Type B pancreatic cell (in vitro differentiated cells): Measurements from ENCODE around the gene AOPEP. TPM values are rescaled to one million over a fixed set of nuclear protein-coding genes. Genes with fewer than 3 reads are reported as not detected.

ENCODE experiments used
- DNase-seq: peaks from one replicate; pipeline ENCODE4 v3.0.0; 2021; ENCODE audit warnings: mixed read lengths; ENCODE audit not compliant: unreplicated experiment; ENCODE audit errors: extremely low spot score
- H3K27ac Mint-ChIP-seq: 2 replicates; pipeline ENCODE4 v1.8.0; 2021; ENCODE audit warnings: mild to moderate bottlenecking, mixed read lengths
- H3K27me3 Mint-ChIP-seq: 2 replicates; pipeline ENCODE4 v1.8.0; 2021; ENCODE audit warnings: mixed read lengths
- H3K36me3 Mint-ChIP-seq: 2 replicates; pipeline ENCODE4 v1.8.0; 2021; ENCODE audit warnings: mixed read lengths
- H3K4me1 Mint-ChIP-seq: one replicate; pipeline ENCODE4 v1.8.0; 2021; ENCODE audit warnings: mixed read lengths; ENCODE audit not compliant: unreplicated experiment
- H3K4me3 Mint-ChIP-seq: 2 replicates; pipeline ENCODE4 v1.8.0; 2021; ENCODE audit warnings: mild to moderate bottlenecking, mixed read lengths
- H3K9me3 Mint-ChIP-seq: 2 replicates; pipeline ENCODE4 v1.8.0; 2021; ENCODE audit warnings: mixed read lengths
- CTCF ChIP-seq: fragments of 200-600 bp; sonication (generic); conservative IDR thresholded peaks from 2 replicates; pipeline ENCODE4 v1.5.0; 2021; ENCODE audit warnings: antibody characterized with exemption, mild to moderate bottlenecking
- total RNA-seq: library from RNA; stranded (reverse); gene quantifications from 2 replicates; pipeline ENCODE4 v1.2.1, GENCODE V29; 2021; ENCODE audit warnings: low replicate concordance

AOPEP gene
- total RNA-seq, 1 donor from 2014 or later, result 89.3 TPM

GRCh38 chr9:94772144-94772543, 45.6 kb downstream of the AOPEP start:
- H3K27me3 Mint-ChIP-seq, result no peaks in the 10 kb centered on the region
- DNase-seq, result no peak
- peaks cover 11% of the 10 kb centered on the region for H3K4me1 Mint-ChIP-seq
- no peak for TF ChIP-seq CTCF
- H3K9me3 Mint-ChIP-seq, result peaks cover 4% of the 10 kb centered on the region
- no peak overlapping the region for H3K4me3 Mint-ChIP-seq
- H3K27ac Mint-ChIP-seq, result peak overlapping the region; percentile 40
- H3K36me3 Mint-ChIP-seq, result peaks cover 23% of the 10 kb centered on the region

- Mint-ChIP-seq H3K4me1 (peaks cover 9% of the 10 kb centered on the region), H3K9me3 (peaks cover 4% of the 10 kb centered on the region), H3K27ac (peak overlapping the region; percentile 40), H3K4me3 (no peak overlapping the region), H3K27me3 (no peaks in the 10 kb centered on the region), H3K36me3 (peaks cover 17% of the 10 kb centered on the region)
- TF ChIP-seq CTCF, result no peak
- DNase-seq, result no peak
Measured at GRCh38 chr9:94772639-94773303, 46.3 kb downstream of the AOPEP start.

GRCh38 chr9:94773655-94774054, 47.2 kb downstream of the AOPEP start:
- no peaks in the 10 kb centered on the region for H3K27me3 Mint-ChIP-seq

GRCh38 chr9:94778013-94778412, 51.5 kb downstream of the AOPEP start:
- Mint-ChIP-seq H3K36me3 (peaks cover 14% of the 10 kb centered on the region), H3K4me1 (peaks cover 17% of the 10 kb centered on the region), H3K27ac (peak overlapping the region; percentile 49), H3K9me3 (no peaks in the 10 kb centered on the region), H3K4me3 (no peak overlapping the region), H3K27me3 (no peaks in the 10 kb centered on the region)
- no peak for DNase-seq
- no peak for TF ChIP-seq CTCF

More at GRCh38 chr9:94773655-94774054, 47.2 kb downstream of the AOPEP start:
- H3K4me3 Mint-ChIP-seq, result no peak overlapping the region
- H3K9me3 Mint-ChIP-seq, result peaks cover 4% of the 10 kb centered on the region
- no peak for TF ChIP-seq CTCF
- peaks cover 5% of the 10 kb centered on the region for H3K4me1 Mint-ChIP-seq
- H3K27ac Mint-ChIP-seq, result no peak overlapping the region
- H3K36me3 Mint-ChIP-seq, result peaks cover 23% of the 10 kb centered on the region
- no peak for DNase-seq

- no peak for TF ChIP-seq CTCF
- Mint-ChIP-seq H3K4me3 (no peak overlapping the region), H3K36me3 (peaks cover 8% of the 10 kb centered on the region), H3K27ac (no peak overlapping the region), H3K9me3 (no peaks in the 10 kb centered on the region), H3K27me3 (no peaks in the 10 kb centered on the region), H3K4me1 (peaks cover 21% of the 10 kb centered on the region)
- DNase-seq, result no peak
Measured at GRCh38 chr9:94779031-94779430, 52.5 kb downstream of the AOPEP start.
